OCI-LY7 (cell line): ENCODE measurements around the gene APIP. TPM values are rescaled to one million over a fixed set of nuclear protein-coding genes. Genes with fewer than 3 reads are reported as not detected.

Experiments used
- BruUV-seq: library from RNA; stranded (reverse); fragments of 400-500 nt; replicated peaks from 2 replicates; lab custom pipeline; 2021; lab: Mats Ljungman, UMichigan
- CTCF ChIA-PET: fragments of 300-600 bp; sonication (Branson Sonifier 250); formaldehyde crosslinking; loops from one replicate; lab custom pipeline; 2022; ENCODE audit warnings: antibody characterized with exemption; ENCODE audit not compliant: unreplicated experiment; lab: Charles Lee
- POLR2A ChIA-PET: fragments of 300-600 bp; sonication (Branson Sonifier 250); formaldehyde crosslinking; loops from one replicate; lab custom pipeline; 2022; ENCODE audit warnings: antibody characterized with exemption; lab: Charles Lee
- DNase-seq: peaks from one replicate; pipeline ENCODE4 v3.0.0-alpha.2; 2015; ENCODE audit warnings: low spot score
- H2AFZ ChIP-seq: fragments of 200-600 bp; sonication (generic), shearing (Covaris generic); 2 replicates; pipeline ENCODE4 v1.6.1; 2014; ENCODE audit warnings: mild to moderate bottlenecking, antibody characterized with exemption, low read length, moderate library complexity
- H3K27ac ChIP-seq: fragments of 200-600 bp; sonication (generic); 2 replicates; pipeline ENCODE4 v1.5.1; 2014; ENCODE audit warnings: mixed run types, low read depth, mild to moderate bottlenecking, moderate library complexity, low read length, inconsistent platforms; ENCODE audit not compliant: poor library complexity, severe bottlenecking
- H3K36me3 ChIP-seq: fragments of 200-600 bp; sonication (generic); 2 replicates; pipeline ENCODE4 v1.6.1; 2014; ENCODE audit warnings: mild to moderate bottlenecking, antibody characterized with exemption, low read length, moderate library complexity, mixed read lengths; ENCODE audit not compliant: insufficient read depth
- H3K4me1 ChIP-seq: fragments of 200-600 bp; sonication (generic); 2 replicates; pipeline ENCODE4 v1.5.1; 2014; ENCODE audit warnings: mild to moderate bottlenecking, low read length; ENCODE audit not compliant: insufficient read depth, poor library complexity, severe bottlenecking
- H3K4me2 ChIP-seq: fragments of 200-600 bp; sonication (generic); 2 replicates; pipeline ENCODE4 v1.6.1; 2014; ENCODE audit warnings: mild to moderate bottlenecking, low read length
- H3K4me3 ChIP-seq: fragments of 200-600 bp; sonication (generic); 2 replicates; pipeline ENCODE4 v1.5.1; 2014; ENCODE audit warnings: mild to moderate bottlenecking, low read depth, low read length; ENCODE audit not compliant: poor library complexity, severe bottlenecking
- H3K79me2 ChIP-seq: fragments of 200-600 bp; sonication (generic); 2 replicates; pipeline ENCODE4 v1.6.1; 2016; ENCODE audit warnings: low read depth, mild to moderate bottlenecking, low read length, moderate library complexity, mixed read lengths; ENCODE audit not compliant: insufficient read depth
- H3K9me2 ChIP-seq: fragments of 200-600 bp; sonication (generic); 2 replicates; pipeline ENCODE4 v1.6.1; 2016; ENCODE audit warnings: mild to moderate bottlenecking, low read length, mixed read lengths; ENCODE audit not compliant: insufficient read depth
- H3K9me3 ChIP-seq: fragments of 200-600 bp; sonication (generic); 2 replicates; pipeline ENCODE4 v1.6.1; 2014; ENCODE audit warnings: mild to moderate bottlenecking, mixed run types, low read length, mixed read lengths
- H4K20me1 ChIP-seq: fragments of 200-600 bp; sonication (generic); 2 replicates; pipeline ENCODE4 v1.6.1; 2014; ENCODE audit warnings: mild to moderate bottlenecking, antibody characterized with exemption, low read length, moderate library complexity, mixed read lengths; ENCODE audit not compliant: insufficient read depth
- EZH2phosphoT487 ChIP-seq: fragments of 200-600 bp; sonication (generic); IDR thresholded peaks from 2 replicates; pipeline ENCODE4 v1.6.1; 2018; ENCODE audit warnings: low read depth, borderline replicate concordance, mild to moderate bottlenecking, mixed run types, antibody characterized with exemption, low read length, moderate library complexity, mixed read lengths
- intact Hi-C: fragments of 100-400 bp; cut with micrococcal nuclease; formaldehyde crosslinking; loops from one replicate; pipeline ENCODE4 v1.10.0; 2022; ENCODE audit not compliant: unreplicated experiment
- total RNA-seq, 2 experiments: library from RNA; depleted of rRNA in 1 of 2; stranded (reverse); fragments of >200 nt in 1 of 2; shearing (Covaris generic) in 1 of 2; gene quantifications; 2 replicates each; pipeline ENCODE4 v1.2.3, GENCODE V29; 2014 to 2022
- TF ChIP-seq, protein P1 (sequence below): fragments of 200-600 bp; sonication (generic); conservative IDR thresholded peaks from 2 replicates; pipeline ENCODE4 v1.5.1; 2014; ENCODE audit warnings: mild to moderate bottlenecking, antibody characterized with exemption, low read length, moderate library complexity, mixed read lengths

Gene APIP
- total RNA-seq, 2 experiments from 2014 or later: 40.7 to 66.2 TPM

DNA sequence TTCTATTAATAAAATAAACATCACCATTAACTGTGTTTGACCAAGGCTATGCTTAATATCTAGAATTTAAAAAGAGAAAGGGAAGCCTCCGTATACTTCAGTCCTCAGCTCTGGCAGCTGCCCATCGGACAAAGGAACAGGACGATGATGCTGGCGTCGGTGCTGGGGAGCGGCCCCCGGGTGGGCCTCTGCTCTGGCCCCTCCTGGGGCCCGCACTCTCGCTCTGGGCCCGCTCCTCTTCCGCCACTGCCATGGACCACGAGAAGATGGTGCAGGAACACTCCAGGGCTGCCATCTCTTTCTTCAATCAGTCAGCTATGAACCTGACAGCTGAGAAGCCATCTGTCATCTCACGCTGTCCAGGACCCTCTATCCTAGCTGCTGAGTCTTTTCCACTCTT lies 25.5 kb upstream of the APIP start:
- CTCF ChIA-PET: no interaction called here
- H3K9me3 ChIP-seq: 0 out of 2 replicates have a peak, but pooled peaks cover 6% of the 10 kb centered on the region
- no peak for TF ChIP-seq EZH2phosphoT487
- TF ChIP-seq, protein P1, sequence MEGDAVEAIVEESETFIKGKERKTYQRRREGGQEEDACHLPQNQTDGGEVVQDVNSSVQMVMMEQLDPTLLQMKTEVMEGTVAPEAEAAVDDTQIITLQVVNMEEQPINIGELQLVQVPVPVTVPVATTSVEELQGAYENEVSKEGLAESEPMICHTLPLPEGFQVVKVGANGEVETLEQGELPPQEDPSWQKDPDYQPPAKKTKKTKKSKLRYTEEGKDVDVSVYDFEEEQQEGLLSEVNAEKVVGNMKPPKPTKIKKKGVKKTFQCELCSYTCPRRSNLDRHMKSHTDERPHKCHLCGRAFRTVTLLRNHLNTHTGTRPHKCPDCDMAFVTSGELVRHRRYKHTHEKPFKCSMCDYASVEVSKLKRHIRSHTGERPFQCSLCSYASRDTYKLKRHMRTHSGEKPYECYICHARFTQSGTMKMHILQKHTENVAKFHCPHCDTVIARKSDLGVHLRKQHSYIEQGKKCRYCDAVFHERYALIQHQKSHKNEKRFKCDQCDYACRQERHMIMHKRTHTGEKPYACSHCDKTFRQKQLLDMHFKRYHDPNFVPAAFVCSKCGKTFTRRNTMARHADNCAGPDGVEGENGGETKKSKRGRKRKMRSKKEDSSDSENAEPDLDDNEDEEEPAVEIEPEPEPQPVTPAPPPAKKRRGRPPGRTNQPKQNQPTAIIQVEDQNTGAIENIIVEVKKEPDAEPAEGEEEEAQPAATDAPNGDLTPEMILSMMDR: no peak
- no peak for DNase-seq
- no peak overlapping the region for H3K27ac ChIP-seq
- no peak overlapping the region for H3K4me2 ChIP-seq
- no peaks in the 10 kb centered on the region for H3K4me1 ChIP-seq
- H4K20me1 ChIP-seq: no peaks in the 10 kb centered on the region
- BruUV-seq: no TSS peak
- intact Hi-C loops: no loop called here
- H3K79me2 ChIP-seq: 0 out of 2 replicates have a peak, but pooled peaks cover 3% of the 10 kb centered on the region
- no peaks in the 10 kb centered on the region; the same call in 1 of the 2 replicates for H3K36me3 ChIP-seq
- POLR2A ChIA-PET: interaction anchor here (0.6 to 1.3 kb wide), 2 partner anchors 221 to 641 kb away, joined by 3 read pairs; no protein-coding TSS in a partner anchor
- H3K9me2 ChIP-seq: no peaks in the 10 kb centered on the region
- no peak overlapping the region for H3K4me3 ChIP-seq
- H2AFZ ChIP-seq: no peak overlapping the region

GRCh38 chr11:34940026-34940677 lies 24.0 kb upstream of the APIP start:
- no peak overlapping the region for H3K27ac ChIP-seq

More at GRCh38 chr11:34940026-34940677, 24.0 kb upstream of the APIP start:
- H3K9me3 ChIP-seq: 0 out of 2 replicates have a peak, but pooled peaks cover 6% of the 10 kb centered on the region
- H3K36me3 ChIP-seq: no peaks in the 10 kb centered on the region; the same call in 1 of the 2 replicates
- TF ChIP-seq EZH2phosphoT487: no peak
- TF ChIP-seq, protein P1: 0 out of 2 replicates have a peak, but pooled peaks have one; percentile 37
- no peak overlapping the region for H3K4me2 ChIP-seq
- BruUV-seq: no TSS peak
- no peak overlapping the region for H2AFZ ChIP-seq
- H3K79me2 ChIP-seq: 0 out of 2 replicates have a peak, but pooled peaks cover 3% of the 10 kb centered on the region
- ChIA-PET CTCF (no interaction called here), POLR2A (interaction anchor here (0.7 to 1.7 kb wide), 4 partner anchors 11 to 244 kb away, joined by 3 to 6 read pairs (median 4); no protein-coding TSS in a partner anchor)
- no peaks in the 10 kb centered on the region for H3K9me2 ChIP-seq
- no peaks in the 10 kb centered on the region for H3K4me1 ChIP-seq
- H3K4me3 ChIP-seq: no peak overlapping the region
- intact Hi-C loops: no loop called here
- no peak for DNase-seq
- H4K20me1 ChIP-seq: no peaks in the 10 kb centered on the region
